HEK293 (cell line): ENCODE results near the gene LAMB2.

Source experiments
- EGR2 ChIP-seq: fragments of 450-650 bp; formaldehyde crosslinking; IDR thresholded peaks from 2 replicates; pipeline ENCODE4 v1.5.1; 2016; ENCODE audit warnings: low read depth, missing biosample characterization, missing genetic modification characterization
- GLI4 ChIP-seq: fragments of 450-650 bp; formaldehyde crosslinking; IDR thresholded peaks from 2 replicates; pipeline ENCODE4 v1.5.1; 2016; ENCODE audit warnings: missing biosample characterization, missing genetic modification characterization
- GLIS1 ChIP-seq: fragments of 450-650 bp; formaldehyde crosslinking; IDR thresholded peaks from 2 replicates; pipeline ENCODE4 v1.5.1; 2016; ENCODE audit warnings: missing biosample characterization, missing genetic modification characterization
- KLF1 ChIP-seq: fragments of 450-650 bp; formaldehyde crosslinking; IDR thresholded peaks from 2 replicates; pipeline ENCODE4 v1.5.1; 2016; ENCODE audit warnings: missing biosample characterization, missing genetic modification characterization
- KLF10 ChIP-seq: fragments of 450-650 bp; IDR thresholded peaks from 2 replicates; pipeline ENCODE4 v1.5.1; 2018; ENCODE audit warnings: missing biosample characterization, mild to moderate bottlenecking, missing genetic modification characterization
- SP2 ChIP-seq: fragments of 450-650 bp; formaldehyde crosslinking; IDR thresholded peaks from 2 replicates; pipeline ENCODE4 v1.5.1; 2016; ENCODE audit warnings: missing biosample characterization, missing genetic modification characterization
- TCF7L2 ChIP-seq: IDR thresholded peaks from 2 replicates; pipeline ENCODE4 v1.6.1; 2011; ENCODE audit warnings: low read depth, mild to moderate bottlenecking, inconsistent platforms, low read length, moderate library complexity, borderline replicate concordance
- ZBTB21 ChIP-seq: fragments of 450-650 bp; formaldehyde crosslinking; IDR thresholded peaks from 2 replicates; pipeline ENCODE4 v1.5.1; 2017; ENCODE audit warnings: missing biosample characterization, missing genetic modification characterization
- ZBTB48 ChIP-seq: fragments of 450-650 bp; formaldehyde crosslinking; IDR thresholded peaks from 2 replicates; pipeline ENCODE4 v1.5.1; 2016; ENCODE audit warnings: missing biosample characterization, missing genetic modification characterization
- ZFHX2 ChIP-seq: fragments of 450-650 bp; formaldehyde crosslinking; conservative IDR thresholded peaks from 2 replicates; pipeline ENCODE4 v1.5.1; 2016; ENCODE audit warnings: missing biosample characterization, missing genetic modification characterization
- ZFP3 ChIP-seq: fragments of 450-650 bp; formaldehyde crosslinking; IDR thresholded peaks from 2 replicates; pipeline ENCODE4 v1.5.1; 2016; ENCODE audit warnings: low read depth, missing biosample characterization, missing genetic modification characterization
- ZIC2 ChIP-seq: fragments of 450-650 bp; formaldehyde crosslinking; IDR thresholded peaks from 2 replicates; pipeline ENCODE4 v1.5.1; 2016; ENCODE audit warnings: missing biosample characterization, missing genetic modification characterization
- ZNF138 ChIP-seq: fragments of 450-650 bp; formaldehyde crosslinking; IDR thresholded peaks from 2 replicates; pipeline ENCODE4 v1.5.1; 2016; ENCODE audit warnings: missing biosample characterization, missing genetic modification characterization, borderline replicate concordance
- ZNF175 ChIP-seq: fragments of 450-650 bp; formaldehyde crosslinking; IDR thresholded peaks from 2 replicates; pipeline ENCODE4 v1.5.1; 2016; ENCODE audit warnings: missing biosample characterization, missing genetic modification characterization
- ZNF211 ChIP-seq: fragments of 450-650 bp; formaldehyde crosslinking; IDR thresholded peaks from 2 replicates; pipeline ENCODE4 v1.5.1; 2016; ENCODE audit warnings: low read depth, missing biosample characterization, missing genetic modification characterization
- ZNF214 ChIP-seq: fragments of 450-650 bp; formaldehyde crosslinking; IDR thresholded peaks from 2 replicates; pipeline ENCODE4 v1.5.1; 2017; ENCODE audit warnings: missing biosample characterization, mild to moderate bottlenecking, missing genetic modification characterization, borderline replicate concordance
- ZNF221 ChIP-seq: fragments of 450-650 bp; formaldehyde crosslinking; IDR thresholded peaks from 2 replicates; pipeline ENCODE4 v1.5.1; 2017; ENCODE audit warnings: missing biosample characterization, missing genetic modification characterization, borderline replicate concordance
- ZNF292 ChIP-seq: fragments of 450-650 bp; formaldehyde crosslinking; IDR thresholded peaks from 2 replicates; pipeline ENCODE4 v1.5.1; 2016; ENCODE audit warnings: low read depth, missing biosample characterization, missing genetic modification characterization, borderline replicate concordance
- ZNF366 ChIP-seq: fragments of 450-650 bp; formaldehyde crosslinking; conservative IDR thresholded peaks from 2 replicates; pipeline ENCODE4 v1.5.1; 2016; ENCODE audit warnings: missing biosample characterization, missing genetic modification characterization
- ZNF394 ChIP-seq: fragments of 450-650 bp; formaldehyde crosslinking; IDR thresholded peaks from 2 replicates; pipeline ENCODE4 v1.5.1; 2016; ENCODE audit warnings: missing biosample characterization, missing genetic modification characterization, mild to moderate bottlenecking, moderate library complexity, borderline replicate concordance
- ZNF501 ChIP-seq: fragments of 450-650 bp; formaldehyde crosslinking; IDR thresholded peaks from 2 replicates; pipeline ENCODE4 v1.5.1; 2016; ENCODE audit warnings: missing biosample characterization, missing genetic modification characterization
- ZNF560 ChIP-seq: fragments of 450-650 bp; formaldehyde crosslinking; IDR thresholded peaks from 2 replicates; pipeline ENCODE4 v1.5.1; 2017; ENCODE audit warnings: missing biosample characterization, missing genetic modification characterization, borderline replicate concordance
- ZNF585B ChIP-seq: fragments of 450-650 bp; formaldehyde crosslinking; IDR thresholded peaks from 2 replicates; pipeline ENCODE4 v1.5.1; 2016; ENCODE audit warnings: missing biosample characterization, missing genetic modification characterization
- ZNF623 ChIP-seq: fragments of 450-650 bp; formaldehyde crosslinking; IDR thresholded peaks from 2 replicates; pipeline ENCODE4 v1.5.1; 2016; ENCODE audit warnings: missing biosample characterization, missing genetic modification characterization
- ZNF677 ChIP-seq: fragments of 450-650 bp; IDR thresholded peaks from 2 replicates; pipeline ENCODE4 v1.5.0; 2018; ENCODE audit warnings: missing biosample characterization, mild to moderate bottlenecking, missing genetic modification characterization, moderate library complexity
- ZNF791 ChIP-seq: fragments of 450-650 bp; formaldehyde crosslinking; IDR thresholded peaks from 2 replicates; pipeline ENCODE4 v1.5.1; 2016; ENCODE audit warnings: missing biosample characterization, missing genetic modification characterization
- TF ChIP-seq, protein P1 (sequence below): fragments of 450-650 bp; formaldehyde crosslinking; IDR thresholded peaks from 2 replicates; pipeline ENCODE4 v1.5.1; 2016; ENCODE audit warnings: missing biosample characterization, missing genetic modification characterization, low read depth
- TF ChIP-seq, protein P2 (sequence below): IDR thresholded peaks from 2 replicates; pipeline ENCODE4 v1.6.1; 2011; ENCODE audit warnings: mild to moderate bottlenecking, low read depth, low read length, borderline replicate concordance
- TF ChIP-seq, protein P3 (sequence below): fragments of 450-650 bp; formaldehyde crosslinking; IDR thresholded peaks from 2 replicates; pipeline ENCODE4 v1.5.1; 2016; ENCODE audit warnings: missing biosample characterization, missing genetic modification characterization
- TF ChIP-seq, protein P4 (sequence below): fragments of 450-650 bp; IDR thresholded peaks from 2 replicates; pipeline ENCODE4 v1.5.1; 2018; ENCODE audit warnings: missing biosample characterization, mild to moderate bottlenecking, missing genetic modification characterization
- TF ChIP-seq, protein P5 (sequence below): fragments of 450-650 bp; formaldehyde crosslinking; IDR thresholded peaks from 2 replicates; pipeline ENCODE4 v1.5.1; 2017; ENCODE audit warnings: missing biosample characterization, missing genetic modification characterization

Gene LAMB2

DNA sequence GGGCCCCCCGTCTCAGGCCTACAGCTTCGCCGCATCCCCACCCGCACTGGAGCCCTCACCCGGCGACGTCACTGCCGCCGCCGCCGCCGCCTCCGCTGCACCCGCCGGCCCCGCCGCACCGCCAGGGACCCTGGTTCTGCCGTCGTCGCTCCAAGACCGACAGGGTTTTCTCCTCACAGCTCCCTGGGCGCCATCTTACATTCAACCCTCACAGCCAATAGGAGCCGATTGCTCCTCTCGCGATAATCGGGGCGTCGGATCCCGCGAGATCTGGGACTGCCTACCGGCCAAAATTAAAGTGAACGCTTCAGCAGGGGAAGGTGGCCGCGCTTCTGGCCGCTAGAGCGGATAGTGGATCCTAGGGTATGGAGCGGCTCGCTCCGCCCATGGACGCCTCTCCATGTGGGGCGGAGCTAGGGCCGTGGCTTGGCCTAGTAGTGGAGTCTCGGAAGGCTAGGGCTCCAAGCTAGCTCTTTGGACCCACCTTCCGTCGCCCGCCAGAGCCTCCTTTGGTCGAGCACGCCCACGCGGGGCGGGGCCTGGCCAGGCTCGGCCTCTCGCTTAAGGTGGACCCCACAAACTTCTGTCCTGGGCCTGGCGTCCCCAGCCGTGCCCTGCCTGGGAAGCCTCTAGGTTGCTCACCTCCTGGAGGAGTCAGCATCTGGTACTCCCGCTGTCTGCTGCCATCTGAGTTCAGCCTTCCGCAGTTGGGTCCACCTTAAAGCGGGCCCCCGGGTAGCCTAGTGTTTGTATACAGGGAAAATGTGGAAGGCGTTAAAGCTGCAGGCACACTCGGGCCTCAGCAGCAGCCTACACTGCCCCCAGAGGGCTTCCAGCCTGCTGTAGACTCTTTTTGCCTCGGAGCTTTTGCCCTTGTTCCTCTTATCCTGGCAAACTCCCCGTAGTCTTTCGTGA, 38.7 kb downstream of the LAMB2 start, which contains the start of gene QRICH1 (continued):
- TF ChIP-seq ZNF501: peak; percentile 54; the same call in 1 of the 2 replicates
- TF ChIP-seq GLI4 (tag by site-specific recombination): no peak
- TF ChIP-seq EGR2 (tag by site-specific recombination): peak; percentile 34; the same call in 1 of the 2 replicates
- TF ChIP-seq ZNF394: peak; percentile 57; the same call in 1 of the 2 replicates
- TF ChIP-seq, protein P1, sequence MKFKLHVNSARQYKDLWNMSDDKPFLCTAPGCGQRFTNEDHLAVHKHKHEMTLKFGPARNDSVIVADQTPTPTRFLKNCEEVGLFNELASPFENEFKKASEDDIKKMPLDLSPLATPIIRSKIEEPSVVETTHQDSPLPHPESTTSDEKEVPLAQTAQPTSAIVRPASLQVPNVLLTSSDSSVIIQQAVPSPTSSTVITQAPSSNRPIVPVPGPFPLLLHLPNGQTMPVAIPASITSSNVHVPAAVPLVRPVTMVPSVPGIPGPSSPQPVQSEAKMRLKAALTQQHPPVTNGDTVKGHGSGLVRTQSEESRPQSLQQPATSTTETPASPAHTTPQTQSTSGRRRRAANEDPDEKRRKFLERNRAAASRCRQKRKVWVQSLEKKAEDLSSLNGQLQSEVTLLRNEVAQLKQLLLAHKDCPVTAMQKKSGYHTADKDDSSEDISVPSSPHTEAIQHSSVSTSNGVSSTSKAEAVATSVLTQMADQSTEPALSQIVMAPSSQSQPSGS (tag by site-specific recombination): no peak
- TF ChIP-seq, protein P2, sequence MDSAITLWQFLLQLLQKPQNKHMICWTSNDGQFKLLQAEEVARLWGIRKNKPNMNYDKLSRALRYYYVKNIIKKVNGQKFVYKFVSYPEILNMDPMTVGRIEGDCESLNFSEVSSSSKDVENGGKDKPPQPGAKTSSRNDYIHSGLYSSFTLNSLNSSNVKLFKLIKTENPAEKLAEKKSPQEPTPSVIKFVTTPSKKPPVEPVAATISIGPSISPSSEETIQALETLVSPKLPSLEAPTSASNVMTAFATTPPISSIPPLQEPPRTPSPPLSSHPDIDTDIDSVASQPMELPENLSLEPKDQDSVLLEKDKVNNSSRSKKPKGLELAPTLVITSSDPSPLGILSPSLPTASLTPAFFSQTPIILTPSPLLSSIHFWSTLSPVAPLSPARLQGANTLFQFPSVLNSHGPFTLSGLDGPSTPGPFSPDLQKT: no peak
- TF ChIP-seq ZNF560: no peak
- no peak for TF ChIP-seq TCF7L2
- no peak for TF ChIP-seq ZNF585B (tag by site-specific recombination)
- TF ChIP-seq ZNF138 (tag by site-specific recombination): no peak
- no peak for TF ChIP-seq ZNF221 (tag by site-specific recombination)
- no peak for TF ChIP-seq ZNF292 (tag by site-specific recombination)
- no peak for TF ChIP-seq KLF1
- no peak for TF ChIP-seq ZNF677
- peak; percentile 88 for TF ChIP-seq SP2
- TF ChIP-seq, protein P3, sequence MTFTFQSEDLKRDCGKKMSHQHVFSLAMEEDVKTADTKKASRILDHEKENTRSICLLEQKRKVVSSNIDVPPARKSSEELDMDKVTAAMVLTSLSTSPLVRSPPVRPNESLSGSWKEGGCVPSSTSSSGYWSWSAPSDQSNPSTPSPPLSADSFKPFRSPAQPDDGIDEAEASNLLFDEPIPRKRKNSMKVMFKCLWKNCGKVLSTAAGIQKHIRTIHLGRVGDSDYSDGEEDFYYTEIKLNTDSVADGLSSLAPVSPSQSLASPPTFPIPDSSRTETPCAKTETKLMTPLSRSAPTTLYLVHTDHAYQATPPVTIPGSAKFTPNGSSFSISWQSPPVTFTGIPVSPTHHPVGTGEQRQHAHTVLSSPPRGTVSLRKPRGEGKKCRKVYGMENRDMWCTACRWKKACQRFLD (tag by site-specific recombination): no peak
- TF ChIP-seq ZNF175 (tag by site-specific recombination): no peak
- no peak for TF ChIP-seq ZNF211 (tag by site-specific recombination)
- TF ChIP-seq ZNF366 (tag by site-specific recombination): no peak
- peak; percentile 72 for TF ChIP-seq ZFHX2 (tag by site-specific recombination)
- no peak for TF ChIP-seq ZBTB21 (tag by site-specific recombination)
- TF ChIP-seq, protein P4, sequence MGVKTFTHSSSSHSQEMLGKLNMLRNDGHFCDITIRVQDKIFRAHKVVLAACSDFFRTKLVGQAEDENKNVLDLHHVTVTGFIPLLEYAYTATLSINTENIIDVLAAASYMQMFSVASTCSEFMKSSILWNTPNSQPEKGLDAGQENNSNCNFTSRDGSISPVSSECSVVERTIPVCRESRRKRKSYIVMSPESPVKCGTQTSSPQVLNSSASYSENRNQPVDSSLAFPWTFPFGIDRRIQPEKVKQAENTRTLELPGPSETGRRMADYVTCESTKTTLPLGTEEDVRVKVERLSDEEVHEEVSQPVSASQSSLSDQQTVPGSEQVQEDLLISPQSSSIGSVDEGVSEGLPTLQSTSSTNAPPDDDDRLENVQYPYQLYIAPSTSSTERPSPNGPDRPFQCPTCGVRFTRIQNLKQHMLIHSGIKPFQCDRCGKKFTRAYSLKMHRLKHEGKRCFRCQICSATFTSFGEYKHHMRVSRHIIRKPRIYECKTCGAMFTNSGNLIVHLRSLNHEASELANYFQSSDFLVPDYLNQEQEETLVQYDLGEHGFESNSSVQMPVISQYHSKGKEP (tag by site-specific recombination): peak; percentile 58; the same call in 1 of the 2 replicates
- no peak for TF ChIP-seq ZFP3 (tag by site-specific recombination)
- TF ChIP-seq ZIC2 (tag by site-specific recombination): peak; percentile 49
- TF ChIP-seq ZNF214 (tag by site-specific recombination): no peak
- TF ChIP-seq ZNF623 (tag by site-specific recombination): no peak
- no peak for TF ChIP-seq ZNF791 (tag by site-specific recombination)
- TF ChIP-seq GLIS1 (tag by site-specific recombination): peak; percentile 75
- TF ChIP-seq, protein P5, sequence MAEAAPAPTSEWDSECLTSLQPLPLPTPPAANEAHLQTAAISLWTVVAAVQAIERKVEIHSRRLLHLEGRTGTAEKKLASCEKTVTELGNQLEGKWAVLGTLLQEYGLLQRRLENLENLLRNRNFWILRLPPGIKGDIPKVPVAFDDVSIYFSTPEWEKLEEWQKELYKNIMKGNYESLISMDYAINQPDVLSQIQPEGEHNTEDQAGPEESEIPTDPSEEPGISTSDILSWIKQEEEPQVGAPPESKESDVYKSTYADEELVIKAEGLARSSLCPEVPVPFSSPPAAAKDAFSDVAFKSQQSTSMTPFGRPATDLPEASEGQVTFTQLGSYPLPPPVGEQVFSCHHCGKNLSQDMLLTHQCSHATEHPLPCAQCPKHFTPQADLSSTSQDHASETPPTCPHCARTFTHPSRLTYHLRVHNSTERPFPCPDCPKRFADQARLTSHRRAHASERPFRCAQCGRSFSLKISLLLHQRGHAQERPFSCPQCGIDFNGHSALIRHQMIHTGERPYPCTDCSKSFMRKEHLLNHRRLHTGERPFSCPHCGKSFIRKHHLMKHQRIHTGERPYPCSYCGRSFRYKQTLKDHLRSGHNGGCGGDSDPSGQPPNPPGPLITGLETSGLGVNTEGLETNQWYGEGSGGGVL (tag by site-specific recombination): no peak; the same call in 1 of the 2 replicates
- TF ChIP-seq KLF10 (tag by site-specific recombination): peak; percentile 60; the same call in 1 of the 2 replicates
- no peak for TF ChIP-seq ZBTB48 (tag by site-specific recombination)
